HepG2 (cell line): ENCODE results near the gene PDLIM4. TPM values are rescaled to one million over a fixed set of nuclear protein-coding genes. Genes with fewer than 3 reads are reported as not detected.

Source experiments
- ATAC-seq: fragments of 200-7000 bp; cut with Tn5 transposase; 3 replicates; pipeline ENCODE4 v1.9.1; 2020; ENCODE audit warnings: mild to moderate bottlenecking, moderate library complexity
- BruUV-seq: library from RNA; stranded (reverse); fragments of 400-500 nt; replicated peaks from 2 replicates; lab custom pipeline; 2021; lab: Mats Ljungman, UMichigan
- CTCF ChIA-PET: fragments of 300-600 bp; formaldehyde crosslinking; extraction: SDS; loops from one replicate; lab custom pipeline; 2021; ENCODE audit warnings: low total read pairs, inconsistent platforms, low intra/inter-chr PET ratio; lab: Yijun Ruan, JAX
- POLR2A ChIA-PET: fragments of 350-600 bp; sonication (Branson Sonifier 250); formaldehyde crosslinking; loops from one replicate; lab custom pipeline; 2020; ENCODE audit warnings: antibody characterized with exemption, inconsistent platforms; lab: Yijun Ruan, JAX
- DNase-seq: peaks from one replicate; pipeline ENCODE4 v3.0.0-alpha.2; 2015; ENCODE audit warnings: low spot score
- FAIRE-seq: peaks from 3 replicates; lab custom pipeline; 2011; peaks lifted over from hg19 to GRCh38; lab: Jason Lieb, UNC
- H2AFZ ChIP-seq: one replicate; pipeline ENCODE4 v1.6.1; 2011; ENCODE audit warnings: low read length, inconsistent platforms
- H3K27ac ChIP-seq: fragments of 300-600 bp; 3 replicates; pipeline ENCODE4 v1.8.0; 2011; ENCODE audit warnings: mixed run types, mild to moderate bottlenecking, mixed read lengths, low read length, inconsistent platforms; ENCODE audit not compliant: insufficient read depth; ENCODE audit errors: extremely low read length
- H3K27me3 ChIP-seq, 2 experiments: fragments of 200-600 bp in 1 of 2; 2 replicates in 1 of 2; 3 replicates in 1 of 2; pipeline versions ENCODE4 v1.6.0 to v1.8.0; 2011; ENCODE audit warnings: low read length in 2 of 2, mild to moderate bottlenecking in 2 of 2, moderate library complexity in 2 of 2, inconsistent platforms in 1 of 2; ENCODE audit not compliant: insufficient read depth in 2 of 2, control insufficient read depth in 1 of 2
- H3K36me3 ChIP-seq, 2 experiments: fragments of 200-600 bp in 1 of 2; replicated peaks in 1 of 2; 2 replicates in 1 of 2; 3 replicates in 1 of 2; pipeline versions ENCODE4 v1.5.1 to v1.8.0; 2011; ENCODE audit warnings: low read length in 2 of 2, inconsistent platforms in 1 of 2; ENCODE audit not compliant: insufficient read depth in 2 of 2, control insufficient read depth in 1 of 2
- H3K4me1 ChIP-seq: 2 replicates; pipeline ENCODE4 v1.5.1; 2012; ENCODE audit warnings: low read length, inconsistent platforms; ENCODE audit not compliant: insufficient read depth
- H3K4me2 ChIP-seq: 2 replicates; pipeline ENCODE4 v1.6.0; 2011; ENCODE audit warnings: low read depth, low read length, inconsistent platforms
- H3K4me3 ChIP-seq, 3 experiments: fragments of 200-600 bp in 1 of 3; sonication (generic), shearing (Covaris generic) in 1 of 3; replicated peaks in 1 of 3; 2 replicates each; pipeline ENCODE4 v1.5.1; 2011 to 2016; ENCODE audit warnings: low read length in 3 of 3, inconsistent platforms in 2 of 3, low read depth in 2 of 3, mild to moderate bottlenecking in 2 of 3, control low read depth in 1 of 3, mixed read lengths in 1 of 3; ENCODE audit not compliant: insufficient read depth in 1 of 3
- H3K79me2 ChIP-seq: one replicate; pipeline ENCODE4 v1.6.1; 2011; ENCODE audit warnings: low read length, inconsistent platforms; ENCODE audit not compliant: insufficient read depth
- H3K9ac ChIP-seq: 2 replicates; pipeline ENCODE4 v1.6.0; 2011; ENCODE audit warnings: mild to moderate bottlenecking, low read depth, low read length, inconsistent platforms; ENCODE audit not compliant: insufficient read depth
- H3K9me3 ChIP-seq: 2 replicates; pipeline ENCODE4 v1.5.1; 2012; ENCODE audit warnings: mild to moderate bottlenecking, low read length
- H4K20me1 ChIP-seq: 2 replicates; pipeline ENCODE4 v1.6.0; 2011; ENCODE audit warnings: inconsistent platforms, mild to moderate bottlenecking, low read length, moderate library complexity; ENCODE audit not compliant: insufficient read depth
- E2F1 ChIP-seq: sonication (generic); formaldehyde crosslinking; IDR thresholded peaks from 2 replicates; pipeline ENCODE4 v1.5.0; 2020; ENCODE audit warnings: missing genetic modification reagents
- HNF1B ChIP-seq: sonication (generic); formaldehyde crosslinking; IDR thresholded peaks from 2 replicates; pipeline ENCODE4 v1.5.1; 2020; ENCODE audit warnings: mild to moderate bottlenecking, moderate library complexity, missing genetic modification reagents
- MYC ChIP-seq: sonication (generic); formaldehyde crosslinking; IDR thresholded peaks from 2 replicates; pipeline ENCODE4 v1.9.0; 2021; ENCODE audit warnings: missing genetic modification reagents, borderline replicate concordance
- PATZ1 ChIP-seq: sonication (generic); formaldehyde crosslinking; IDR thresholded peaks from 2 replicates; pipeline ENCODE4 v1.4.0; 2020; ENCODE audit warnings: missing genetic modification reagents
- PHF21A ChIP-seq: sonication (generic); formaldehyde crosslinking; IDR thresholded peaks from 2 replicates; pipeline ENCODE4 v1.5.0; 2020; ENCODE audit warnings: mild to moderate bottlenecking, missing genetic modification reagents
- ZBTB38 ChIP-seq: sonication (generic); formaldehyde crosslinking; IDR thresholded peaks from 2 replicates; pipeline ENCODE4 v1.5.1; 2020; ENCODE audit warnings: mild to moderate bottlenecking, missing genetic modification reagents
- ZMAT3 ChIP-seq: sonication (generic); formaldehyde crosslinking; conservative IDR thresholded peaks from 2 replicates; pipeline ENCODE4 v1.7.0; 2021; ENCODE audit warnings: missing genetic modification reagents
- ZNF337 ChIP-seq: sonication (generic); formaldehyde crosslinking; IDR thresholded peaks from 2 replicates; pipeline ENCODE4 v1.5.1; 2020; ENCODE audit warnings: missing genetic modification reagents, low read depth, mild to moderate bottlenecking, borderline replicate concordance
- ZNF501 ChIP-seq: sonication (generic); formaldehyde crosslinking; IDR thresholded peaks from 2 replicates; pipeline ENCODE4 v1.5.1; 2020; ENCODE audit warnings: mild to moderate bottlenecking, moderate library complexity, missing genetic modification reagents
- ZNF512B ChIP-seq: sonication (generic); formaldehyde crosslinking; IDR thresholded peaks from 2 replicates; pipeline ENCODE4 v1.5.1; 2020; ENCODE audit warnings: missing genetic modification reagents, mild to moderate bottlenecking, borderline replicate concordance
- ZNF770 ChIP-seq: sonication (generic); formaldehyde crosslinking; IDR thresholded peaks from 2 replicates; pipeline ENCODE4 v1.5.0; 2020; ENCODE audit warnings: mild to moderate bottlenecking, missing genetic modification reagents
- WGBS: methylation state at CpG from one replicate; pipeline ENCODE4 v1.1.6; 2017; ENCODE audit warnings: low lambda C conversion rate; 5-methylcytosine and 5-hydroxymethylcytosine counted together
- in situ Hi-C: cut with HindIII; loops from 2 replicates; pipeline ENCODE4 v1.10.0; 2017; ENCODE audit warnings: low pct_unique_long_range_greater_than_20kb; ENCODE audit not compliant: extremely low pct_ligation_motif_present
- intact Hi-C: fragments of 100-400 bp; cut with micrococcal nuclease; formaldehyde crosslinking; loops from one replicate; pipeline ENCODE4 v1.10.0; 2022; ENCODE audit not compliant: unreplicated experiment
- polyA plus RNA-seq, 8 experiments: library from polyadenylated mRNA; depleted of rRNA in 3 of 8; stranded (reverse) in 7 of 8; unstranded in 1 of 8; fragments of >200 nt; fragmentation: Illumina TruSeq in 4 of 8; extraction: Trizol in 4 of 8; gene quantifications; 2 replicates each; pipeline versions ENCODE4 v1.2.1 to v1.2.3, GENCODE V29; 2011 to 2016; ENCODE audit warnings: low read depth in 4 of 8, missing spikeins in 1 of 8, mixed read lengths in 1 of 8; ENCODE audit not compliant: insufficient read depth in 1 of 8
- total RNA-seq, 5 experiments: library from RNA; depleted of rRNA; stranded (reverse); fragments of >200 nt; fragmentation: Illumina TruSeq; extraction: Trizol; gene quantifications; 2 replicates each; pipeline ENCODE4 v1.2.3, GENCODE V29; 2016; ENCODE audit warnings: low read depth in 1 of 5

Gene PDLIM4
- total and polyA plus RNA-seq, 2 of the 13 experiments (the other 11 are each of a cell fraction or from before 2014, with no cell fraction given) = 1.1 to 2.3 TPM

GRCh38 chr5:132228241-132229035 lies 29.1 kb upstream of the PDLIM4 start:
- Histone ChIP-seq H4K20me1 (no peaks in the 10 kb centered on the region), H3K9me3 (no peaks in the 10 kb centered on the region), H3K36me3 (no peaks in the 10 kb centered on the region), H3K4me1 (peaks cover 43% of the 10 kb centered on the region), H3K27ac (peak overlapping the region; percentile 67), H3K79me2 (peaks cover 21% of the 10 kb centered on the region), H3K27me3 (peaks cover 0 to 6% of the 10 kb centered on the region in 2 experiments; a peak in 2 of 5 replicates), H2AFZ (no peak overlapping the region), H3K4me3 (peak overlapping the region; percentile 81 to 88 (median 82)), H3K9ac (peak overlapping the region; percentile 84), H3K4me2 (peak overlapping the region; percentile 95)
- CTCF ChIA-PET = no interaction called here
- no peak for DNase-seq
- intact Hi-C loops (no loop called here), in situ Hi-C loops (no loop called here)
- POLR2A ChIA-PET = interaction anchor here (0.6 to 2.2 kb wide), 7 partner anchors 10 to 141 kb away, joined by 3 to 21 read pairs (median 4); partner anchors contain the start of genes SLC22A4 and SLC22A5
- ATAC-seq = peak; percentile 31
- TSS peak; percentile 78 for BruUV-seq
- 36% methylated on average over 16 of the region's 27 CpGs for WGBS
- FAIRE-seq = no peak
- peak; percentile 57 for TF ChIP-seq ZNF770 (CRISPR knock-in tag)
- peak; percentile 73; the same call in 1 of the 2 replicates for TF ChIP-seq ZBTB38 (CRISPR knock-in tag)
- no peak for TF ChIP-seq ZNF512B
- TF ChIP-seq HNF1B = peak; percentile 9; the same call in 1 of the 2 replicates
- TF ChIP-seq ZMAT3 (CRISPR knock-in tag) = peak; percentile 67; the same call in 1 of the 2 replicates
- 0 out of 2 replicates have a peak, but pooled peaks have one; percentile 28 for TF ChIP-seq ZNF337
- no peak for TF ChIP-seq MYC (CRISPR knock-in tag)
- no peak for TF ChIP-seq ZNF501 (CRISPR knock-in tag)
- no peak for TF ChIP-seq E2F1
- TF ChIP-seq PATZ1 (CRISPR knock-in tag) = peak; percentile 57; the same call in 1 of the 2 replicates
- 0 out of 2 replicates have a peak, but pooled peaks have one; percentile 14 for TF ChIP-seq PHF21A (CRISPR knock-in tag)
